GM12892 (cell line): ENCODE measurements around the gene LIN28A.

Experiments
- POLR2A ChIP-seq: IDR thresholded peaks from 2 replicates; pipeline ENCODE4 v1.6.1; 2011; ENCODE audit warnings: low read depth, low read length, control low read depth
- POLR2AphosphoS5 ChIP-seq: IDR thresholded peaks from 2 replicates; pipeline ENCODE4 v1.6.1; 2011; ENCODE audit warnings: low read depth, low read length, control low read depth

- no peak for TF ChIP-seq POLR2AphosphoS5
- TF ChIP-seq POLR2A: no peak
Measured at GRCh38 chr1:26370591-26371382, 39.8 kb upstream of the LIN28A start.
